Nephron (organoid): ENCODE results near the gene FZD2.

Experiments
- H3K27ac Mint-ChIP-seq, 3 experiments: 2 replicates each; pipeline ENCODE4 v1.8.0; 2020; ENCODE audit warnings: mixed read lengths in 3 of 3, mild to moderate bottlenecking in 2 of 3, moderate library complexity in 1 of 3
- H3K27me3 Mint-ChIP-seq: 2 replicates; pipeline ENCODE4 v1.8.0; 2021; ENCODE audit warnings: low read depth, mild to moderate bottlenecking, moderate library complexity, mixed read lengths
- H3K36me3 Mint-ChIP-seq: 2 replicates; pipeline ENCODE4 v1.8.0; 2020; ENCODE audit warnings: low read depth, mixed read lengths
- H3K4me1 Mint-ChIP-seq: 2 replicates; pipeline ENCODE4 v1.8.0; 2020; ENCODE audit warnings: mixed read lengths
- H3K4me3 Mint-ChIP-seq, 3 experiments: 2 replicates each; pipeline ENCODE4 v1.8.0; 2020; ENCODE audit warnings: mild to moderate bottlenecking in 3 of 3, mixed read lengths in 3 of 3, moderate library complexity in 2 of 3
- H3K9me3 Mint-ChIP-seq: 2 replicates; pipeline ENCODE4 v1.8.0; 2020; ENCODE audit warnings: mixed read lengths
- CTCF ChIP-seq, 3 experiments: fragments of 200-600 bp; sonication (generic); IDR thresholded peaks; one replicate each; pipeline ENCODE4 v1.5.0; 2021; ENCODE audit warnings: antibody characterized with exemption in 3 of 3; ENCODE audit not compliant: unreplicated experiment in 3 of 3

The FZD2 gene

GRCh38 chr17:44539673-44540072 lies 17.6 kb upstream of the FZD2 start:
- no peaks in the 10 kb centered on the region for H3K36me3 Mint-ChIP-seq
- H3K27me3 Mint-ChIP-seq, result no peaks in the 10 kb centered on the region
- H3K9me3 Mint-ChIP-seq, result no peaks in the 10 kb centered on the region
- H3K4me3 Mint-ChIP-seq, result peak overlapping the region in 1 of 3 experiments; percentile 27
- peak overlapping the region; percentile 20 to 99 (median 50) for H3K27ac Mint-ChIP-seq
- H3K4me1 Mint-ChIP-seq, result peaks cover 61% of the 10 kb centered on the region
- no peak for TF ChIP-seq CTCF (IDR thresholded peaks at IDR 0.05; ENCODE audit: unreplicated experiment in 3 of 3)

DNA sequence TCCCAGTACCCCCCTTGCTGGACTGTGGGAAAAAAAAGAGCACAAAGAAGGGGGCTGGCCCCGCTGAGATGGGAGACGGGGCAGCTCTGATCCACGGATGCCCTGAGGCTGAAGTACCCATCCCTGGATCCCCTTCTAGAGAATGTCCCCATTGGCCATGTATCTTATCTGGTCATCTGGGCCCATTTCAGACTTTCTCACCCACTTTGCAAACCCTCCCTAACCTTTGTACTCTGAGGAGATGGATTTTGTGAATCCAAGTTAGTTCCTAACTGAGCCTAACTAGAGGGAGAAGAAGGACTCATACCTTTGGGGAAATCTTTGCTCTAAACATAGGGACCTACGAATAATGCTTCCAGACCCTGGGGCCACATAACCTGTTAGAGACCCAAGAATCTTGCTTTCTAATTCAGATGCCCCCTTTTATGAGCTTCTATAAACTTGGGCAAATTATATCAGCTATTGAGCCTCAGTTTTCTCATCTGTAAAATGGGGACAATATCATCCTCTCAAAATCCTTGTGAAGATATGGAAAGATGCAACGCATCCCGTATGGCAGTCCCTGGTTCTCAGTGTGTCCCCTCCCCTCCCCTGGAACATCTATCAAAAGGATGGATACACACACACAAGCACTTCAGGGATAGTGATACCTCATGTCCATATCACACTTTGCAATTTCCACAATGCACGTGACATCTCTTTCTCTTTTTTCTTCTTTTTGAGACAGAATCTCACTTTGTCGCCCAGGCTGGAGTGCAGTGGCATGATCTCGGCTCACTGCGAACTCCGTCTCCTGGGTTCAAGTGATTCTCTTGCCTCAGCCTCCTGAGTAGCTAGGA lies 16.8 kb upstream of the FZD2 start:
- Mint-ChIP-seq H3K27me3 (no peaks in the 10 kb centered on the region), H3K27ac (peak overlapping the region; percentile 99), H3K4me1 (peaks cover 66% of the 10 kb centered on the region), H3K4me3 (no peak overlapping the region), H3K9me3 (no peaks in the 10 kb centered on the region), H3K36me3 (no peaks in the 10 kb centered on the region)
- TF ChIP-seq CTCF (IDR thresholded peaks at IDR 0.05; ENCODE audit: unreplicated experiment in 3 of 3), result no peak

DNA sequence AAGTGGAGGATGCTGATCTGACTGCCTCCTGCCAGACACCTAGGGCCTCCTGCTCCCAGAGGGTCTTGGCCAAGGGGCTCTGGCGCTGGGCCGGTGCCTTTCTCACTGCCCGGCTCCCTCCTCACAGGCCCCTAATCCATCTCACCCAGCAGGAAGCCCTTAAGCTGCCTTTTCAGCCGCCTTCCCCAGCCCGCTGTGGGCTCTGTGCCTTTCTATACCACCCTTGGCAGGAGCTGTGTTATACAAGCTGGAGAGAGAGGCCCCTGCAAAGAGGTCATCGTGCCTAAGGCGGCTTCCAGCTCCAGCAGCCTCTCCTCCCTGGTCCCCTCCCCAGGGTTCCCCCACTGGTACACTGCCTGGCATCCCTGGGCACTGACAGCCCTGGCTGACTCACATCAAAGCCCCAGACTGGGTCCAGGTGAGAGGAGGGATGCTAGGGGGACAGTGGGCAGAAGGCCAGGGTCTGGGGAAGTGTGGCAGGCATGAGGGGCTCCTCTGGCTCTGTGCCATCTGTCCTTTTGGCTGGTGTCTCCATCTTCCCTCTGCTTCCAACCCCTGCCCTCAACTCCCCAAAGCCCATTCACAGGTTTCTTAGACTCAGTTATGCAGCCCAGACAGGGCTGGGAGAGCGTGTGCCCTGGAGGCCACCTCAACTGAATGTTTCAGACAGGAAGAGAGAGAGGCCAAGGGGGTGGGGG lies 15.3 kb upstream of the FZD2 start:
- no peak for TF ChIP-seq CTCF (IDR thresholded peaks at IDR 0.05; ENCODE audit: unreplicated experiment in 3 of 3)
- H3K4me3 Mint-ChIP-seq, result peak overlapping the region; percentile 30 to 35 (median 33)
- H3K36me3 Mint-ChIP-seq, result no peaks in the 10 kb centered on the region
- peaks cover 64% of the 10 kb centered on the region for H3K4me1 Mint-ChIP-seq
- no peaks in the 10 kb centered on the region for H3K9me3 Mint-ChIP-seq
- peak overlapping the region; percentile 99 for H3K27ac Mint-ChIP-seq
- H3K27me3 Mint-ChIP-seq, result no peaks in the 10 kb centered on the region

GRCh38 chr17:44543213-44543904 lies 13.9 kb upstream of the FZD2 start:
- TF ChIP-seq CTCF (IDR thresholded peaks at IDR 0.05; ENCODE audit: unreplicated experiment in 3 of 3), result no peak

DNA sequence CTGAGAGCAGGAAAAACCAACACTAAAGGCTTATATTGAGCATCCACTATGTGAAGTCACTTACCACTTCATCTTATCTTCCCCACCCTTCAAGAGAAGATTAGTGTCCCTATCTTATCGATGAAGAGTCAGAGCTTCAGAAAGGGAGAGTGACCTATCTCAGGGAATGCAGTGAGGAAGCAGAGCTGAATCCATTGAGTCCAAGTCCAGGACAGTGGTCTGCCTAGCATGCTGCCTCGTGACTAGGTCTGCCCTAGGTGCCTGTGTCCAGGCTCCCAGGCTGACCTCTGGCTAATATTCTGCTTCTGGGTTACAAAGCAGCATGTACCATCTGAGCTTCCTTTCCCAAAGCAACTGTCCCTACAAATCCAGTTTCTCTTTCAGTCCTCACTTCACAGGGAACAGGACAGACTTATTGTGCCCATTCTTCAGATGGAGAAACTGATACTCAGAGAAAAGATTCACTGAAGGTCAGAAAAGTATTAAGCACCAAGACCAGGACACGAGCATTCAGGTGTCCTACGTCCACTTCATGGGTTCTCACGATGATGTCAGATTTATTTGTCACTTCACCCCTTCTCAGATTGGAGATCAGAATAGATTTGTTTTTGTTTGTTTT lies 13.3 kb upstream of the FZD2 start:
- Mint-ChIP-seq H3K27me3 (no peaks in the 10 kb centered on the region), H3K9me3 (no peaks in the 10 kb centered on the region), H3K36me3 (no peaks in the 10 kb centered on the region), H3K4me1 (peaks cover 77% of the 10 kb centered on the region), H3K4me3 (peak overlapping the region; percentile 9 to 52 (median 51)), H3K27ac (peak overlapping the region; percentile 99)
- TF ChIP-seq CTCF (IDR thresholded peaks at IDR 0.05; ENCODE audit: unreplicated experiment in 3 of 3), result no peak

More at GRCh38 chr17:44543213-44543904, 13.9 kb upstream of the FZD2 start:
- H3K4me3 Mint-ChIP-seq, result peak overlapping the region; percentile 73 to 75 (median 74)
- H3K36me3 Mint-ChIP-seq, result no peaks in the 10 kb centered on the region
- H3K27ac Mint-ChIP-seq, result peak overlapping the region; percentile 99
- no peaks in the 10 kb centered on the region for H3K9me3 Mint-ChIP-seq
- no peaks in the 10 kb centered on the region for H3K27me3 Mint-ChIP-seq
- H3K4me1 Mint-ChIP-seq, result peaks cover 71% of the 10 kb centered on the region
